ENCODE data around the gene PFDN2. TPM values are rescaled to one million over a fixed set of nuclear protein-coding genes. Genes with fewer than 3 reads are reported as not detected.

The PFDN2 gene
- total and polyA plus RNA-seq, 5 donors from 2014 or later: 48.0 to 109 (median 93.9) TPM

GRCh38 chr1:161113915-161114314 lies 3.9 kb downstream of the PFDN2 start:
- H3K4me3 Mint-ChIP-seq: peak overlapping the region; percentile 4 to 85 (median 16)
- H3K27ac Mint-ChIP-seq: peak overlapping the region in 1 of 3 donors; percentile 81
- DNase-seq (no peak), ATAC-seq (ENCODE audit: low read depth in 2 of 2) (no peak)
- no peak overlapping the region for H3K27ac ChIP-seq (ENCODE audit: insufficient read depth, low read length, poor library complexity, severe bottlenecking)
- H3K36me3 ChIP-seq (ENCODE audit: control insufficient read depth, insufficient read depth, low read length): peaks cover 17% of the 10 kb centered on the region
- no peaks in the 10 kb centered on the region for H3K9me3 ChIP-seq (ENCODE audit: control insufficient read depth in 2 of 2, low read length in 2 of 2)
- peaks cover 4% of the 10 kb centered on the region for H3K36me3 Mint-ChIP-seq
- peaks cover 52% of the 10 kb centered on the region for H3K4me1 ChIP-seq (ENCODE audit: control insufficient read depth, insufficient read depth, low read length, poor library complexity, severe bottlenecking)
- no peaks in the 10 kb centered on the region for H3K9me3 Mint-ChIP-seq
- peaks cover 32 to 77% (median 56%) of the 10 kb centered on the region in 4 donors for H3K4me1 Mint-ChIP-seq
- H3K27me3 ChIP-seq (ENCODE audit: control insufficient read depth, insufficient read depth, low read length): no peaks in the 10 kb centered on the region
- H3K27me3 Mint-ChIP-seq: peaks cover 8% of the 10 kb centered on the region
- no peak overlapping the region for H3K4me3 ChIP-seq (ENCODE audit: low read depth, low read length)

- no peaks in the 10 kb centered on the region for H3K27me3 Mint-ChIP-seq
- Histone ChIP-seq H3K4me3 (ENCODE audit: low read depth, low read length) (no peak overlapping the region), H3K27ac (ENCODE audit: insufficient read depth, low read length, poor library complexity, severe bottlenecking) (no peak overlapping the region), H3K9me3 (ENCODE audit: control insufficient read depth in 2 of 2, low read length in 2 of 2) (no peaks in the 10 kb centered on the region), H3K36me3 (ENCODE audit: control insufficient read depth, insufficient read depth, low read length) (peaks cover 21% of the 10 kb centered on the region), H3K27me3 (ENCODE audit: control insufficient read depth, insufficient read depth, low read length) (no peaks in the 10 kb centered on the region), H3K4me1 (ENCODE audit: control insufficient read depth, insufficient read depth, low read length, poor library complexity, severe bottlenecking) (peaks cover 32% of the 10 kb centered on the region)
- peaks cover 0 to under 1% (median 0%) of the 10 kb centered on the region in 7 donors for H3K9me3 Mint-ChIP-seq
- H3K4me1 Mint-ChIP-seq: peaks cover 33 to 64% (median 50%) of the 10 kb centered on the region in 4 donors
- H3K27ac Mint-ChIP-seq: no peak overlapping the region
- DNase-seq (no peak), ATAC-seq (ENCODE audit: low read depth in 2 of 2) (no peak)
- H3K4me3 Mint-ChIP-seq: no peak overlapping the region
- H3K36me3 Mint-ChIP-seq: peaks cover 4% of the 10 kb centered on the region
Measured at GRCh38 chr1:161111527-161111926, 6.3 kb downstream of the PFDN2 start.

- Histone ChIP-seq H3K9me3 (ENCODE audit: control insufficient read depth in 2 of 2, low read length in 2 of 2) (no peaks in the 10 kb centered on the region), H3K4me3 (ENCODE audit: low read depth, low read length) (no peak overlapping the region), H3K27me3 (ENCODE audit: control insufficient read depth, insufficient read depth, low read length) (no peaks in the 10 kb centered on the region), H3K4me1 (ENCODE audit: control insufficient read depth, insufficient read depth, low read length, poor library complexity, severe bottlenecking) (peaks cover 28% of the 10 kb centered on the region), H3K36me3 (ENCODE audit: control insufficient read depth, insufficient read depth, low read length) (peaks cover 21% of the 10 kb centered on the region), H3K27ac (ENCODE audit: insufficient read depth, low read length, poor library complexity, severe bottlenecking) (no peak overlapping the region)
- Mint-ChIP-seq H3K9me3 (peaks cover 0 to 2% (median 0%) of the 10 kb centered on the region in 7 donors), H3K36me3 (peaks cover 7% of the 10 kb centered on the region), H3K27ac (no peak overlapping the region), H3K4me3 (no peak overlapping the region), H3K4me1 (peaks cover 36 to 63% (median 52%) of the 10 kb centered on the region in 4 donors), H3K27me3 (no peaks in the 10 kb centered on the region)
- ATAC-seq (ENCODE audit: low read depth in 2 of 2) (no peak), DNase-seq (no peak)
Measured at GRCh38 chr1:161111117-161111516, 6.7 kb downstream of the PFDN2 start.

GRCh38 chr1:161106431-161106830 lies 11.4 kb downstream of the PFDN2 start:
- Mint-ChIP-seq H3K4me1 (peaks cover 22 to 30% (median 26%) of the 10 kb centered on the region in 4 donors), H3K36me3 (peaks cover 14% of the 10 kb centered on the region), H3K27ac (no peak overlapping the region), H3K4me3 (peak overlapping the region in 1 of 4 donors; percentile 75), H3K27me3 (no peaks in the 10 kb centered on the region), H3K9me3 (peaks cover 0 to 2% (median 0%) of the 10 kb centered on the region in 7 donors)
- ATAC-seq (ENCODE audit: low read depth in 2 of 2) (no peak), DNase-seq (no peak)
- H3K4me3 ChIP-seq (ENCODE audit: low read depth, low read length): no peak overlapping the region
- H3K36me3 ChIP-seq (ENCODE audit: control insufficient read depth, insufficient read depth, low read length): peaks cover 30% of the 10 kb centered on the region
- no peak overlapping the region for H3K27ac ChIP-seq (ENCODE audit: insufficient read depth, low read length, poor library complexity, severe bottlenecking)
- H3K4me1 ChIP-seq (ENCODE audit: control insufficient read depth, insufficient read depth, low read length, poor library complexity, severe bottlenecking): no peaks in the 10 kb centered on the region
- no peaks in the 10 kb centered on the region for H3K9me3 ChIP-seq (ENCODE audit: control insufficient read depth in 2 of 2, low read length in 2 of 2)
- H3K27me3 ChIP-seq (ENCODE audit: control insufficient read depth, insufficient read depth, low read length): no peaks in the 10 kb centered on the region

GRCh38 chr1:161100556-161100955 lies 17.3 kb downstream of the PFDN2 start:
- Histone ChIP-seq H3K9me3 (ENCODE audit: control insufficient read depth in 2 of 2, low read length in 2 of 2) (no peaks in the 10 kb centered on the region), H3K27ac (ENCODE audit: insufficient read depth, low read length, poor library complexity, severe bottlenecking) (no peak overlapping the region), H3K27me3 (ENCODE audit: control insufficient read depth, insufficient read depth, low read length) (no peaks in the 10 kb centered on the region), H3K4me1 (ENCODE audit: control insufficient read depth, insufficient read depth, low read length, poor library complexity, severe bottlenecking) (peaks cover 18% of the 10 kb centered on the region), H3K36me3 (ENCODE audit: control insufficient read depth, insufficient read depth, low read length) (peaks cover 32% of the 10 kb centered on the region), H3K4me3 (ENCODE audit: low read depth, low read length) (no peak overlapping the region)
- Mint-ChIP-seq H3K36me3 (peaks cover 22% of the 10 kb centered on the region), H3K9me3 (peaks cover 0 to 6% (median 0%) of the 10 kb centered on the region in 7 donors), H3K4me3 (peak overlapping the region in 1 of 4 donors; percentile 73), H3K4me1 (peaks cover 17 to 29% (median 23%) of the 10 kb centered on the region in 4 donors), H3K27ac (no peak overlapping the region), H3K27me3 (peaks cover 18% of the 10 kb centered on the region)
- ATAC-seq (ENCODE audit: low read depth in 2 of 2): no peak
- DNase-seq: no peak

- H3K9me3 ChIP-seq (ENCODE audit: control insufficient read depth in 2 of 2, low read length in 2 of 2): no peaks in the 10 kb centered on the region
- peak overlapping the region in 2 of 3 donors; percentile 89 to 90 for H3K27ac Mint-ChIP-seq
Measured at GRCh38 chr1:161099090-161099802, 18.6 kb downstream of the PFDN2 start.

GRCh38 chr1:161098210-161099068 lies 19.4 kb downstream of the PFDN2 start, which contains the start of gene KLHDC9:
Gene KLHDC9, plus strand, starts transcription at chr1:161098361. Its CDS starts 175 bp downstream, at chr1:161098536.
- H3K36me3 Mint-ChIP-seq: peaks cover 22% of the 10 kb centered on the region

More at GRCh38 chr1:161099090-161099802, 18.6 kb downstream of the PFDN2 start:
- H3K4me1 ChIP-seq (ENCODE audit: control insufficient read depth, insufficient read depth, low read length, poor library complexity, severe bottlenecking): peaks cover 18% of the 10 kb centered on the region
- ATAC-seq (ENCODE audit: low read depth in 2 of 2): no peak
- H3K4me3 Mint-ChIP-seq: peak overlapping the region; percentile 73 to 93 (median 81)
- no peaks in the 10 kb centered on the region for H3K27me3 ChIP-seq (ENCODE audit: control insufficient read depth, insufficient read depth, low read length)
- peaks cover 11 to 26% (median 18%) of the 10 kb centered on the region in 4 donors for H3K4me1 Mint-ChIP-seq
- H3K27me3 Mint-ChIP-seq: peaks cover 18% of the 10 kb centered on the region
- no peak for DNase-seq
- H3K4me3 ChIP-seq (ENCODE audit: low read depth, low read length): no peak overlapping the region
- H3K36me3 ChIP-seq (ENCODE audit: control insufficient read depth, insufficient read depth, low read length): peaks cover 32% of the 10 kb centered on the region
- peaks cover 22% of the 10 kb centered on the region for H3K36me3 Mint-ChIP-seq
- peaks cover 0 to 6% (median 0%) of the 10 kb centered on the region in 7 donors for H3K9me3 Mint-ChIP-seq
- H3K27ac ChIP-seq (ENCODE audit: insufficient read depth, low read length, poor library complexity, severe bottlenecking): no peak overlapping the region

More at GRCh38 chr1:161098210-161099068, 19.4 kb downstream of the PFDN2 start, which contains the start of gene KLHDC9:
- Histone ChIP-seq H3K4me1 (ENCODE audit: control insufficient read depth, insufficient read depth, low read length, poor library complexity, severe bottlenecking) (peaks cover 18% of the 10 kb centered on the region), H3K4me3 (ENCODE audit: low read depth, low read length) (peak within 1 kb of the TSS; percentile 89), H3K36me3 (ENCODE audit: control insufficient read depth, insufficient read depth, low read length) (peaks cover 29% of the 10 kb centered on the region), H3K9me3 (ENCODE audit: control insufficient read depth in 2 of 2, low read length in 2 of 2) (no peaks in the 10 kb centered on the region), H3K27ac (ENCODE audit: insufficient read depth, low read length, poor library complexity, severe bottlenecking) (peak within 1 kb of the TSS; percentile 30), H3K27me3 (ENCODE audit: control insufficient read depth, insufficient read depth, low read length) (no peaks in the 10 kb centered on the region)
- H3K9me3 Mint-ChIP-seq: peaks cover 0 to 6% (median 0%) of the 10 kb centered on the region in 7 donors
- ATAC-seq (ENCODE audit: low read depth in 2 of 2) (peak; percentile 58 to 70), DNase-seq (peak; percentile 43 to 87 (median 66))
- peaks cover 11 to 23% (median 15%) of the 10 kb centered on the region in 4 donors for H3K4me1 Mint-ChIP-seq
- peak within 1 kb of the TSS; percentile 89 to 96 (median 92) for H3K4me3 Mint-ChIP-seq
- H3K27me3 Mint-ChIP-seq: peaks cover 18% of the 10 kb centered on the region
- H3K27ac Mint-ChIP-seq: peak within 1 kb of the TSS; percentile 95 to 100 (median 96)

Data from CD4-positive, CD25-positive, alpha-beta regulatory T cell (primary cell).